ENCODE data around the gene DRC7. TPM values are rescaled to one million over a fixed set of nuclear protein-coding genes. Genes with fewer than 3 reads are reported as not detected.

The DRC7 gene
- total and polyA plus RNA-seq, 7 donors: not detected

GRCh38 chr16:57722210-57722499 lies 27.5 kb downstream of the DRC7 start:
- Histone ChIP-seq H3K4me1 (no peaks in the 10 kb centered on the region), H3K27me3 (ENCODE audit: insufficient read depth in 3 of 3, low read length in 2 of 3) (no peaks in the 10 kb centered on the region), H3K4me3 (no peak overlapping the region), H3K36me3 (ENCODE audit: insufficient read depth in 1 of 2, low read depth in 1 of 2) (no peaks in the 10 kb centered on the region), H3K9me3 (no peaks in the 10 kb centered on the region), H3K27ac (no peak overlapping the region)
- WGBS, 3 donors: 83 to 94% (median 92%) methylated on average over 2 of the region's 2 CpGs
- TF ChIP-seq CTCF (IDR thresholded peaks at IDR 0.05): no peak
- ATAC-seq (no peak), DNase-seq (no peak)
- intact Hi-C loops (cut with DNase I): loop anchor here in 1 of 2 donors (5.0 kb wide), 1 partner anchor 130 kb away; no protein-coding TSS in a partner anchor

GRCh38 chr16:57722651-57723050 lies 28.0 kb downstream of the DRC7 start:
- H3K4me1 ChIP-seq: no peaks in the 10 kb centered on the region
- DNase-seq (no peak), ATAC-seq (no peak)
- intact Hi-C loops (cut with DNase I): loop anchor here in 1 of 2 donors (5.0 kb wide), 1 partner anchor 130 kb away; no protein-coding TSS in a partner anchor
- no peaks in the 10 kb centered on the region for H3K27me3 ChIP-seq (ENCODE audit: insufficient read depth in 3 of 3, low read length in 2 of 3)
- 80 to 83% (median 83%) methylated on average over 11 of the region's 11 CpGs for WGBS, 3 donors
- no peaks in the 10 kb centered on the region for H3K36me3 ChIP-seq (ENCODE audit: insufficient read depth in 1 of 2, low read depth in 1 of 2)
- H3K9me3 ChIP-seq: no peaks in the 10 kb centered on the region
- TF ChIP-seq CTCF (IDR thresholded peaks at IDR 0.05): no peak
- no peak overlapping the region for H3K4me3 ChIP-seq
- no peak overlapping the region for H3K27ac ChIP-seq

- Histone ChIP-seq H3K27ac (no peak overlapping the region), H3K36me3 (ENCODE audit: insufficient read depth in 1 of 2, low read depth in 1 of 2) (no peaks in the 10 kb centered on the region), H3K4me3 (no peak overlapping the region), H3K27me3 (ENCODE audit: insufficient read depth in 3 of 3, low read length in 2 of 3) (no peaks in the 10 kb centered on the region), H3K4me1 (no peaks in the 10 kb centered on the region), H3K9me3 (no peaks in the 10 kb centered on the region)
- 75 to 79% (median 75%) methylated on average over 7 of the region's 7 CpGs for WGBS, 3 donors
- no peak for ATAC-seq
- DNase-seq: no peak
- TF ChIP-seq CTCF (IDR thresholded peaks at IDR 0.05): no peak
- intact Hi-C loops (cut with DNase I): loop anchor here in 1 of 2 donors (5.0 kb wide), 1 partner anchor 131 kb away; no protein-coding TSS in a partner anchor
Observed at GRCh38 chr16:57723170-57723569, 28.6 kb downstream of the DRC7 start.

GRCh38 chr16:57724531-57724930 lies 29.9 kb downstream of the DRC7 start:
- no peaks in the 10 kb centered on the region for H3K9me3 ChIP-seq
- no peaks in the 10 kb centered on the region for H3K27me3 ChIP-seq (ENCODE audit: insufficient read depth in 3 of 3, low read length in 2 of 3)
- 56 to 65% (median 61%) methylated on average over 15 of the region's 15 CpGs for WGBS, 3 donors
- no peak for DNase-seq
- H3K27ac ChIP-seq: no peak overlapping the region
- no peak for TF ChIP-seq CTCF (IDR thresholded peaks at IDR 0.05)
- intact Hi-C loops (cut with DNase I): loop anchor here in 1 of 2 donors (5.0 kb wide), 1 partner anchor 132 kb away; no protein-coding TSS in a partner anchor
- ATAC-seq: no peak
- H3K4me3 ChIP-seq: no peak overlapping the region
- no peaks in the 10 kb centered on the region for H3K4me1 ChIP-seq
- H3K36me3 ChIP-seq (ENCODE audit: insufficient read depth in 1 of 2, low read depth in 1 of 2): no peaks in the 10 kb centered on the region

- no peak for TF ChIP-seq CTCF (IDR thresholded peaks at IDR 0.05)
- intact Hi-C loops (cut with DNase I): no loop called here
- no peak overlapping the region for H3K4me3 ChIP-seq
- ATAC-seq (no peak), DNase-seq (no peak)
- H3K9me3 ChIP-seq: no peaks in the 10 kb centered on the region
- no peaks in the 10 kb centered on the region for H3K27me3 ChIP-seq (ENCODE audit: insufficient read depth in 3 of 3, low read length in 2 of 3)
- H3K36me3 ChIP-seq (ENCODE audit: insufficient read depth in 1 of 2, low read depth in 1 of 2): no peaks in the 10 kb centered on the region
- H3K4me1 ChIP-seq: no peaks in the 10 kb centered on the region
- WGBS, 3 donors: 65 to 71% (median 69%) methylated on average over 5 of the region's 5 CpGs
- H3K27ac ChIP-seq: no peak overlapping the region
Observed at GRCh38 chr16:57725151-57725550, 30.5 kb downstream of the DRC7 start.

Measured in psoas muscle (tissue), 8 donors.